Measurements from ENCODE around the gene CGNL1. TPM values are rescaled to one million over a fixed set of nuclear protein-coding genes. Genes with fewer than 3 reads are reported as not detected.

The CGNL1 gene, protein sequence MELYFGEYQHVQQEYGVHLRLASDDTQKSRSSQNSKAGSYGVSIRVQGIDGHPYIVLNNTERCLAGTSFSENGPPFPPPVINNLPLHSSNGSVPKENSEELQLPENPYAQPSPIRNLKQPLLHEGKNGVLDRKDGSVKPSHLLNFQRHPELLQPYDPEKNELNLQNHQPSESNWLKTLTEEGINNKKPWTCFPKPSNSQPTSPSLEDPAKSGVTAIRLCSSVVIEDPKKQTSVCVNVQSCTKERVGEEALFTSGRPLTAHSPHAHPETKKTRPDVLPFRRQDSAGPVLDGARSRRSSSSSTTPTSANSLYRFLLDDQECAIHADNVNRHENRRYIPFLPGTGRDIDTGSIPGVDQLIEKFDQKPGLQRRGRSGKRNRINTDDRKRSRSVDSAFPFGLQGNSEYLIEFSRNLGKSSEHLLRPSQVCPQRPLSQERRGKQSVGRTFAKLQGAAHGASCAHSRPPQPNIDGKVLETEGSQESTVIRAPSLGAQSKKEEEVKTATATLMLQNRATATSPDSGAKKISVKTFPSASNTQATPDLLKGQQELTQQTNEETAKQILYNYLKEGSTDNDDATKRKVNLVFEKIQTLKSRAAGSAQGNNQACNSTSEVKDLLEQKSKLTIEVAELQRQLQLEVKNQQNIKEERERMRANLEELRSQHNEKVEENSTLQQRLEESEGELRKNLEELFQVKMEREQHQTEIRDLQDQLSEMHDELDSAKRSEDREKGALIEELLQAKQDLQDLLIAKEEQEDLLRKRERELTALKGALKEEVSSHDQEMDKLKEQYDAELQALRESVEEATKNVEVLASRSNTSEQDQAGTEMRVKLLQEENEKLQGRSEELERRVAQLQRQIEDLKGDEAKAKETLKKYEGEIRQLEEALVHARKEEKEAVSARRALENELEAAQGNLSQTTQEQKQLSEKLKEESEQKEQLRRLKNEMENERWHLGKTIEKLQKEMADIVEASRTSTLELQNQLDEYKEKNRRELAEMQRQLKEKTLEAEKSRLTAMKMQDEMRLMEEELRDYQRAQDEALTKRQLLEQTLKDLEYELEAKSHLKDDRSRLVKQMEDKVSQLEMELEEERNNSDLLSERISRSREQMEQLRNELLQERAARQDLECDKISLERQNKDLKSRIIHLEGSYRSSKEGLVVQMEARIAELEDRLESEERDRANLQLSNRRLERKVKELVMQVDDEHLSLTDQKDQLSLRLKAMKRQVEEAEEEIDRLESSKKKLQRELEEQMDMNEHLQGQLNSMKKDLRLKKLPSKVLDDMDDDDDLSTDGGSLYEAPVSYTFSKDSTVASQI
- total RNA-seq = 1 to 10 TPM; 1.9 to 7.2 (median 3.4) TPM
- polyA plus RNA-seq = 1 to 10 TPM in 2 of 3 donors, under 1 TPM in 1; 0.69 to 2.4 (median 1.8) TPM

DNA sequence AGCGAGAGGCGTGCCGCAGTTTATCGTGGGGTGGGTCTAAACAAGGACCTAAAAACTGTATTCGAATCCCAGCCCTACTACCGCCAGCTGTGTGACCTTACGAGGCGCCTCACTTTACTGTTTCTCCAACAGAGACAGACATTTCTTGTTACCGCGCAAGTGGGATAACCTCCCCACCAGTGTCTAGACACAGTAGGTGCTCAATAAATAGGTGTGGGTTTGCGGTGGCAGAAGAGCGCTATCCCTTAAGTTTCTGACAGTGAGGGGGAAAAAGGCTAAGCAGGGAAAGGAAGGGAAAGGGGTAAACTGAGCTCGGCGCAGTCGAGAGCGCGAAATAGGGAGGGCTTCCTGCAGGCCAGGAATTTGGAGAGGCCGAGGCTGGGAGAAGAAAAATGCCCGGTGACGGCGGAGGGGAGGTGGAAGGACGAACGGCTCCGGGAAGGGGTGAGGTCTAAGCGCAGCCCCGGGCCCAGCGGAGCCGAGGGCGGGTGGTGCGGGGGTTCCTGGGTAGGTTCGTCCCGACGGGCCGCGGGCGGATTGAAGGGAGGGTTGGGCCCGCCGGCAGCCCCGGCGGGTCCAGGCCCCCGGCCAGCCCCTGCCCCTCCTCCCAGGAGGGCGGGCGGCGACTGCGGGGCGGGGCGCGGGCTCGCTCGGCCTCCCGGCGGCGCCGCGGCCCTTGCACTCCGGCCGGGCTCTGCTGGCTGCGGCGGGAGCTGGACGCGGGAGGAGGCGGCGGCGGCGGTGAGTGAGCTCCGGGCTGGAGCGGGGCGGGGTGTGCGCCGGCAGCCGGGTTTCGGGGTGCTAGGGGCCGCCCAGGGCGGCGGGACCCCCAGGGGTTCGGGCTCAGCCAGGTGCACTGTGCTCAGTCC is at the start of gene CGNL1:
TSS of gene CGNL1 (plus strand) at position 679 of the 869 bp plus-strand sequence. CDS start 61,495 bp downstream, outside the sequence.
- Histone ChIP-seq H3K36me3 (no peaks in the 10 kb centered on the region), H3K4me3 (peak within 1 kb of the TSS; percentile 51 to 73 (median 60)), H3K9me3 (no peaks in the 10 kb centered on the region), H3K4me1 (peaks cover 0 to 16% (median 12%) of the 10 kb centered on the region in 4 donors), H3K27ac (peak within 1 kb of the TSS in 3 of 4 donors; percentile 37 to 71 (median 45)), H3K27me3 (peaks cover 6 to 55% (median 16%) of the 10 kb centered on the region in 3 donors)
- TF ChIP-seq EP300 (IDR thresholded peaks at IDR 0.05) (no peak), POLR2A (IDR thresholded peaks at IDR 0.05) (no peak), CTCF (IDR thresholded peaks at IDR 0.05) (no peak), POLR2AphosphoS5 (IDR thresholded peaks at IDR 0.05) (no peak)
- DNase-seq = peak; percentile 67
- WGBS, 2 donors = 18 to 21% methylated on average over 76 of the region's 76 CpGs
- intact Hi-C loops (cut with DNase I) = no loop called here

GRCh38 chr15:57327985-57328471 is 48.3 kb upstream of the CGNL1 start:
- Histone ChIP-seq H3K27ac (no peak overlapping the region), H3K4me1 (no peaks in the 10 kb centered on the region), H3K36me3 (no peaks in the 10 kb centered on the region), H3K4me3 (no peak overlapping the region), H3K27me3 (peaks cover 0 to 3% (median 0%) of the 10 kb centered on the region in 3 donors), H3K9me3 (no peaks in the 10 kb centered on the region)
- no peak for DNase-seq
- TF ChIP-seq POLR2AphosphoS5 (IDR thresholded peaks at IDR 0.05) = peak in 1 of 4 donors; percentile 7
- TF ChIP-seq POLR2A (IDR thresholded peaks at IDR 0.05) = no peak
- intact Hi-C loops (cut with DNase I) = no loop called here
- WGBS, 2 donors = 88 to 92% methylated on average over 11 of the region's 11 CpGs

GRCh38 chr15:57328479-57328878 is 47.8 kb upstream of the CGNL1 start:
- Histone ChIP-seq H3K27me3 (peaks cover 0 to 3% (median 0%) of the 10 kb centered on the region in 3 donors), H3K9me3 (no peaks in the 10 kb centered on the region), H3K36me3 (no peaks in the 10 kb centered on the region), H3K4me1 (no peaks in the 10 kb centered on the region), H3K4me3 (no peak overlapping the region), H3K27ac (no peak overlapping the region)
- DNase-seq = no peak
- WGBS, 2 donors = 94 to 95% methylated on average over 8 of the region's 8 CpGs
- TF ChIP-seq POLR2AphosphoS5 (IDR thresholded peaks at IDR 0.05) (no peak), CTCF (IDR thresholded peaks at IDR 0.05) (no peak), EP300 (IDR thresholded peaks at IDR 0.05) (no peak)
- intact Hi-C loops (cut with DNase I) = no loop called here

- no peaks in the 10 kb centered on the region for H3K36me3 ChIP-seq
- no peaks in the 10 kb centered on the region for H3K4me1 ChIP-seq
- WGBS, 2 donors = 81 to 91% methylated on average over 5 of the region's 5 CpGs
- peaks cover 0 to 3% (median 0%) of the 10 kb centered on the region in 3 donors for H3K27me3 ChIP-seq
- H3K9me3 ChIP-seq = no peaks in the 10 kb centered on the region
- no peak overlapping the region for H3K4me3 ChIP-seq
- TF ChIP-seq CTCF (IDR thresholded peaks at IDR 0.05) (no peak), POLR2AphosphoS5 (IDR thresholded peaks at IDR 0.05) (no peak), POLR2A (IDR thresholded peaks at IDR 0.05) (no peak), EP300 (IDR thresholded peaks at IDR 0.05) (no peak)
- intact Hi-C loops (cut with DNase I) = no loop called here
- no peak overlapping the region for H3K27ac ChIP-seq
- DNase-seq = no peak
Observed at GRCh38 chr15:57328897-57329296, 47.4 kb upstream of the CGNL1 start.
